GM12873 (cell line): ENCODE results near the gene GNAI2.

Experiments
- CTCF ChIP-seq: IDR thresholded peaks from 2 replicates; pipeline ENCODE4 v1.5.1; 2012; ENCODE audit warnings: low read depth, mild to moderate bottlenecking, moderate library complexity, low read length, control low read depth; ENCODE audit not compliant: insufficient read depth; ENCODE audit errors: missing control alignments

GNAI2 gene

GRCh38 chr3:50297384-50297775 lies 61.4 kb downstream of the GNAI2 start:
- no peak for TF ChIP-seq CTCF

GRCh38 chr3:50297896-50298725 lies 62.1 kb downstream of the GNAI2 start:
- no peak for TF ChIP-seq CTCF

- peak; percentile 61 for TF ChIP-seq CTCF
Measured at GRCh38 chr3:50298836-50299637, 63.0 kb downstream of the GNAI2 start, which contains the start of the genes HYAL3 and NAA80. Gene HYAL3, minus strand, starts transcription at chr3:50299405. Its CDS starts 3,803 bp downstream, at chr3:50295602. Gene NAA80, minus strand, starts transcription at chr3:50299405. Its CDS starts 1,942 bp downstream, at chr3:50297463.

GRCh38 chr3:50299638-50299928 lies 63.6 kb downstream of the GNAI2 start:
- TF ChIP-seq CTCF = no peak

GRCh38 chr3:50299929-50300680 lies 64.1 kb downstream of the GNAI2 start:
- no peak for TF ChIP-seq CTCF

GRCh38 chr3:50300681-50301254 lies 64.8 kb downstream of the GNAI2 start:
- no peak for TF ChIP-seq CTCF
